WTC11 (cell line): ENCODE data around the gene SERPINE1. TPM values are rescaled to one million over a fixed set of nuclear protein-coding genes. Genes with fewer than 3 reads are reported as not detected.

Experiments
- ATAC-seq: fragments of 200-7000 bp; cut with Tn5 transposase; 2 replicates; pipeline ENCODE4 v1.10.0; 2021; ENCODE audit warnings: mild to moderate bottlenecking, moderate library complexity
- CTCF ChIA-PET: fragments of 300-600 bp; sonication (Branson Sonifier 250); formaldehyde crosslinking; loops from one replicate; lab custom pipeline; 2021; ENCODE audit warnings: antibody characterized with exemption; lab: Charles Lee
- POLR2A ChIA-PET: fragments of 350-600 bp; sonication (Branson Sonifier 250); formaldehyde crosslinking; loops from one replicate; lab custom pipeline; 2021; ENCODE audit warnings: antibody characterized with exemption; lab: Charles Lee
- DNase-seq: peaks from one replicate; pipeline ENCODE4 v3.0.0; 2021; ENCODE audit warnings: low spot score
- H3K27ac Mint-ChIP-seq: 2 replicates; pipeline ENCODE4 v1.8.0; 2021; ENCODE audit warnings: mixed read lengths
- H3K27me3 Mint-ChIP-seq: 2 replicates; pipeline ENCODE4 v1.8.0; 2021; ENCODE audit warnings: low read depth, mild to moderate bottlenecking, moderate library complexity, mixed read lengths
- H3K36me3 Mint-ChIP-seq: 2 replicates; pipeline ENCODE4 v1.8.0; 2021; ENCODE audit warnings: mixed read lengths
- H3K4me1 Mint-ChIP-seq: 2 replicates; pipeline ENCODE4 v1.8.0; 2022; ENCODE audit warnings: mixed read lengths
- H3K4me3 Mint-ChIP-seq: 2 replicates; pipeline ENCODE4 v1.8.0; 2021; ENCODE audit warnings: mild to moderate bottlenecking, moderate library complexity, mixed read lengths
- H3K9me3 Mint-ChIP-seq: 2 replicates; pipeline ENCODE4 v1.8.0; 2021; ENCODE audit warnings: mixed read lengths
- ATF3 ChIP-seq: sonication (generic); formaldehyde crosslinking; conservative IDR thresholded peaks from 2 replicates; pipeline ENCODE4 v1.8.1; 2022; ENCODE audit warnings: mild to moderate bottlenecking, missing genetic modification reagents
- CBFB ChIP-seq: sonication (generic); formaldehyde crosslinking; IDR thresholded peaks from 2 replicates; pipeline ENCODE4 v1.8.1; 2022; ENCODE audit warnings: mild to moderate bottlenecking, low read depth, missing genetic modification reagents
- HMGA2 ChIP-seq: fragments of 250-450 bp; sonication (Bioruptor Pico); IDR thresholded peaks from 2 replicates; pipeline ENCODE4 v1.4.0; 2021; ENCODE audit warnings: mild to moderate bottlenecking, moderate library complexity
- JUN ChIP-seq: sonication (generic); formaldehyde crosslinking; IDR thresholded peaks from 2 replicates; pipeline ENCODE4 v1.8.0; 2023; ENCODE audit warnings: mild to moderate bottlenecking, missing genetic modification reagents
- NR1H2 ChIP-seq: sonication (generic); formaldehyde crosslinking; IDR thresholded peaks from 2 replicates; pipeline ENCODE4 v1.9.0; 2021; ENCODE audit warnings: mild to moderate bottlenecking, moderate library complexity, missing genetic modification reagents
- SOX15 ChIP-seq: fragments of 250-450 bp; sonication (Bioruptor Pico); IDR thresholded peaks from 2 replicates; pipeline ENCODE4 v1.9.0; 2021; ENCODE audit warnings: mild to moderate bottlenecking
- SP1 ChIP-seq: sonication (generic); formaldehyde crosslinking; conservative IDR thresholded peaks from 2 replicates; pipeline ENCODE4 v1.8.1; 2022; ENCODE audit warnings: missing genetic modification reagents
- USF1 ChIP-seq: sonication (generic); formaldehyde crosslinking; IDR thresholded peaks from 2 replicates; pipeline ENCODE4 v1.8.0; 2022; ENCODE audit warnings: mild to moderate bottlenecking, missing genetic modification reagents
- ZBTB21 ChIP-seq: sonication (generic); formaldehyde crosslinking; IDR thresholded peaks from 2 replicates; pipeline ENCODE4 v1.8.1; 2023; ENCODE audit warnings: mild to moderate bottlenecking, missing genetic modification reagents, borderline replicate concordance
- ZNF138 ChIP-seq: sonication (generic); formaldehyde crosslinking; conservative IDR thresholded peaks from 2 replicates; pipeline ENCODE4 v1.8.1; 2022; ENCODE audit warnings: mild to moderate bottlenecking, moderate library complexity, missing genetic modification reagents
- ZNF263 ChIP-seq: sonication (generic); formaldehyde crosslinking; IDR thresholded peaks from 2 replicates; pipeline ENCODE4 v1.8.1; 2022; ENCODE audit warnings: low read depth, mild to moderate bottlenecking, moderate library complexity, missing genetic modification reagents
- ZNF396 ChIP-seq: fragments of 250-450 bp; sonication (Bioruptor Pico); IDR thresholded peaks from 2 replicates; pipeline ENCODE4 v1.8.0; 2021; ENCODE audit warnings: mild to moderate bottlenecking, moderate library complexity, borderline replicate concordance
- ZNF671 ChIP-seq: fragments of 250-450 bp; sonication (Bioruptor Pico); IDR thresholded peaks from 2 replicates; pipeline ENCODE4 v1.8.0; 2021; ENCODE audit warnings: mild to moderate bottlenecking
- total RNA-seq: library from RNA; stranded (reverse); gene quantifications from 3 replicates; pipeline ENCODE4 v1.2.3, GENCODE V29; 2021
- TF ChIP-seq, protein P1 (sequence below): fragments of 250-450 bp; sonication (Bioruptor Pico); IDR thresholded peaks from 2 replicates; pipeline ENCODE4 v1.9.0; 2021; ENCODE audit warnings: mild to moderate bottlenecking, borderline replicate concordance
- TF ChIP-seq, protein P2 (sequence below): fragments of 250-450 bp; sonication (Bioruptor Pico); conservative IDR thresholded peaks from 2 replicates; pipeline ENCODE4 v1.9.0; 2021; ENCODE audit warnings: mild to moderate bottlenecking
- TF ChIP-seq, protein P3 (sequence below): sonication (generic); formaldehyde crosslinking; conservative IDR thresholded peaks from 2 replicates; pipeline ENCODE4 v1.8.1; 2023; ENCODE audit warnings: mild to moderate bottlenecking, low read depth, missing genetic modification reagents, moderate library complexity
- TF ChIP-seq, protein P4 (sequence below): fragments of 250-450 bp; sonication (Bioruptor Pico); IDR thresholded peaks from 2 replicates; pipeline ENCODE4 v1.9.0; 2021; ENCODE audit warnings: mild to moderate bottlenecking

The SERPINE1 gene
- total RNA-seq, 1 experiment from 2014 or later: 2.6 TPM

DNA sequence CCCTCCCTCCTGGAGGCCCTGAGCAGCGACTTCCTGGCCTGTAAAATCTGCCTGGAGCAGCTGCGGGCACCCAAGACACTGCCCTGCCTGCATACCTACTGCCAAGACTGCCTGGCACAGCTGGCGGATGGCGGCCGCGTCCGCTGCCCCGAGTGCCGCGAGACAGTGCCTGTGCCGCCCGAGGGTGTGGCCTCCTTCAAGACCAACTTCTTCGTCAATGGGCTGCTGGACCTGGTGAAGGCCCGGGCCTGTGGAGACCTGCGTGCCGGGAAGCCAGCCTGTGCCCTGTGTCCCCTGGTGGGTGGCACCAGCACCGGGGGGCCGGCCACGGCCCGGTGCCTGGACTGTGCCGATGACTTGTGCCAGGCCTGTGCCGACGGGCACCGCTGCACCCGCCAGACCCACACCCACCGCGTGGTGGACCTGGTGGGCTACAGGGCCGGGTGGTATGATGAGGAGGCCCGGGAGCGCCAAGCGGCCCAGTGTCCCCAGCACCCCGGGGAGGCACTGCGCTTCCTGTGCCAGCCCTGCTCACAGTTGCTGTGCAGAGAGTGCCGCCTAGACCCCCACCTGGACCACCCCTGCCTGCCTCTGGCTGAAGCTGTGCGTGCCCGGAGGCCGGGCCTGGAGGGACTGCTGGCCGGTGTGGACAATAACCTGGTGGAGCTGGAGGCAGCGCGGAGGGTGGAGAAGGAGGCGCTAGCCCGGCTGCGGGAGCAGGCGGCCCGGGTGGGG, 39.4 kb upstream of the SERPINE1 start:
- H3K27ac Mint-ChIP-seq: no peak overlapping the region
- H3K4me3 Mint-ChIP-seq: no peak overlapping the region
- TF ChIP-seq SOX15 (CRISPR knock-in tag) (no peak), ZNF396 (no peak), USF1 (no peak), ZNF263 (CRISPR knock-in tag) (no peak), ZNF671 (no peak), CBFB (CRISPR knock-in tag) (no peak), ZNF138 (no peak), ATF3 (CRISPR knock-in tag) (no peak), ZBTB21 (CRISPR knock-in tag) (no peak)
- TF ChIP-seq, protein P1, sequence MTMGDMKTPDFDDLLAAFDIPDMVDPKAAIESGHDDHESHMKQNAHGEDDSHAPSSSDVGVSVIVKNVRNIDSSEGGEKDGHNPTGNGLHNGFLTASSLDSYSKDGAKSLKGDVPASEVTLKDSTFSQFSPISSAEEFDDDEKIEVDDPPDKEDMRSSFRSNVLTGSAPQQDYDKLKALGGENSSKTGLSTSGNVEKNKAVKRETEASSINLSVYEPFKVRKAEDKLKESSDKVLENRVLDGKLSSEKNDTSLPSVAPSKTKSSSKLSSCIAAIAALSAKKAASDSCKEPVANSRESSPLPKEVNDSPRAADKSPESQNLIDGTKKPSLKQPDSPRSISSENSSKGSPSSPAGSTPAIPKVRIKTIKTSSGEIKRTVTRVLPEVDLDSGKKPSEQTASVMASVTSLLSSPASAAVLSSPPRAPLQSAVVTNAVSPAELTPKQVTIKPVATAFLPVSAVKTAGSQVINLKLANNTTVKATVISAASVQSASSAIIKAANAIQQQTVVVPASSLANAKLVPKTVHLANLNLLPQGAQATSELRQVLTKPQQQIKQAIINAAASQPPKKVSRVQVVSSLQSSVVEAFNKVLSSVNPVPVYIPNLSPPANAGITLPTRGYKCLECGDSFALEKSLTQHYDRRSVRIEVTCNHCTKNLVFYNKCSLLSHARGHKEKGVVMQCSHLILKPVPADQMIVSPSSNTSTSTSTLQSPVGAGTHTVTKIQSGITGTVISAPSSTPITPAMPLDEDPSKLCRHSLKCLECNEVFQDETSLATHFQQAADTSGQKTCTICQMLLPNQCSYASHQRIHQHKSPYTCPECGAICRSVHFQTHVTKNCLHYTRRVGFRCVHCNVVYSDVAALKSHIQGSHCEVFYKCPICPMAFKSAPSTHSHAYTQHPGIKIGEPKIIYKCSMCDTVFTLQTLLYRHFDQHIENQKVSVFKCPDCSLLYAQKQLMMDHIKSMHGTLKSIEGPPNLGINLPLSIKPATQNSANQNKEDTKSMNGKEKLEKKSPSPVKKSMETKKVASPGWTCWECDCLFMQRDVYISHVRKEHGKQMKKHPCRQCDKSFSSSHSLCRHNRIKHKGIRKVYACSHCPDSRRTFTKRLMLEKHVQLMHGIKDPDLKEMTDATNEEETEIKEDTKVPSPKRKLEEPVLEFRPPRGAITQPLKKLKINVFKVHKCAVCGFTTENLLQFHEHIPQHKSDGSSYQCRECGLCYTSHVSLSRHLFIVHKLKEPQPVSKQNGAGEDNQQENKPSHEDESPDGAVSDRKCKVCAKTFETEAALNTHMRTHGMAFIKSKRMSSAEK (CRISPR knock-in tag): no peak
- TF ChIP-seq, protein P2, sequence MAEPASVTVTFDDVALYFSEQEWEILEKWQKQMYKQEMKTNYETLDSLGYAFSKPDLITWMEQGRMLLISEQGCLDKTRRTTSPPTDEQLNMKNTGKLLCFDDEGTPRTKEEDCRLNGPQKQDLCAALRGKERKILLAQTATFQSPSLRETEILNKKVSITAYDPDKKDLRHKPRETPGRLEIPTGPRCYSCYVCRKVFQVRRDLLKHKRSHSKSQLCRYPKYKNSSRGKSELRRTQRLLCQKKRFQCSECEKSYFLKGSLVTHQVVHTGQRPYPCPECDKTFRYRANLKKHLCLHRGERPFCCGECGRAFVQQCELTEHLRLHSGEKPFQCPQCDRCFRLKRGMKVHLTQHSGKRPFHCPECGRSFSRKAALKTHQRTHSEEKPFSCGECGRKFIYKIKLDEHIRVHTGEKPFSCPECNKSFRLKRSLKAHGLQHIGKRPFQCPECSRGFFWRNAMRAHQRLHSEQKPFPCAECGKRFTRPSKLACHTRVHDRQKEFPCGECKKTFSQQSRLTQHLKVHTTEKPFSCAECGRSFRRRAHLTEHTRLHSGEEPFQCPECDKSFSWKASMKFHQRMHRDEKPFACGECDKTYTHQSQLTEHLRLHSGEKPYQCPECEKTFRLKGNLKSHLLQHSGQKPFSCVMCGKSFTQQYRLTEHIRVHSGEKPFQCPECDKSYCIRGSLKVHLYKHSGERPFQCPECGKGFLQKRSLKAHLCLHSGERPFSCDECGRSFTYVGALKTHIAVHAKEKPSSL (CRISPR knock-in tag): no peak
- ChIA-PET CTCF (interaction anchor here (1.9 to 3.1 kb wide), 2 partner anchors 8 to 10 kb away, joined by 13 to 21 read pairs; no protein-coding TSS in a partner anchor), POLR2A (no interaction called here)
- DNase-seq (no peak), ATAC-seq (no peak)
- H3K27me3 Mint-ChIP-seq: no peaks in the 10 kb centered on the region
- peaks cover 18% of the 10 kb centered on the region for H3K36me3 Mint-ChIP-seq
- H3K4me1 Mint-ChIP-seq: peaks cover 13% of the 10 kb centered on the region
- peaks cover 10% of the 10 kb centered on the region for H3K9me3 Mint-ChIP-seq

- no peak for TF ChIP-seq JUN (CRISPR knock-in tag)
- no peak for TF ChIP-seq NR1H2 (CRISPR knock-in tag)
- POLR2A ChIA-PET: no interaction called here
- DNase-seq (no peak), ATAC-seq (no peak)
- CTCF ChIA-PET: interaction anchor here (1.9 kb wide), 1 partner anchor 11 kb away, joined by 13 read pairs; no protein-coding TSS in a partner anchor
- H3K27me3 Mint-ChIP-seq: no peaks in the 10 kb centered on the region
- H3K4me3 Mint-ChIP-seq: no peak overlapping the region
- H3K9me3 Mint-ChIP-seq: peaks cover 10% of the 10 kb centered on the region
- H3K4me1 Mint-ChIP-seq: peaks cover 13% of the 10 kb centered on the region
- peaks cover 23% of the 10 kb centered on the region for H3K36me3 Mint-ChIP-seq
- H3K27ac Mint-ChIP-seq: no peak overlapping the region
Observed at GRCh38 chr7:101088069-101088425, 38.9 kb upstream of the SERPINE1 start.

- Mint-ChIP-seq H3K4me1 (peaks cover 13% of the 10 kb centered on the region), H3K36me3 (peaks cover 23% of the 10 kb centered on the region), H3K9me3 (peaks cover 10% of the 10 kb centered on the region), H3K27me3 (no peaks in the 10 kb centered on the region), H3K27ac (no peak overlapping the region), H3K4me3 (no peak overlapping the region)
- ChIA-PET CTCF (no interaction called here), POLR2A (no interaction called here)
- DNase-seq (no peak), ATAC-seq (no peak)
- TF ChIP-seq ZNF263 (CRISPR knock-in tag): no peak
- TF ChIP-seq, protein P3, sequence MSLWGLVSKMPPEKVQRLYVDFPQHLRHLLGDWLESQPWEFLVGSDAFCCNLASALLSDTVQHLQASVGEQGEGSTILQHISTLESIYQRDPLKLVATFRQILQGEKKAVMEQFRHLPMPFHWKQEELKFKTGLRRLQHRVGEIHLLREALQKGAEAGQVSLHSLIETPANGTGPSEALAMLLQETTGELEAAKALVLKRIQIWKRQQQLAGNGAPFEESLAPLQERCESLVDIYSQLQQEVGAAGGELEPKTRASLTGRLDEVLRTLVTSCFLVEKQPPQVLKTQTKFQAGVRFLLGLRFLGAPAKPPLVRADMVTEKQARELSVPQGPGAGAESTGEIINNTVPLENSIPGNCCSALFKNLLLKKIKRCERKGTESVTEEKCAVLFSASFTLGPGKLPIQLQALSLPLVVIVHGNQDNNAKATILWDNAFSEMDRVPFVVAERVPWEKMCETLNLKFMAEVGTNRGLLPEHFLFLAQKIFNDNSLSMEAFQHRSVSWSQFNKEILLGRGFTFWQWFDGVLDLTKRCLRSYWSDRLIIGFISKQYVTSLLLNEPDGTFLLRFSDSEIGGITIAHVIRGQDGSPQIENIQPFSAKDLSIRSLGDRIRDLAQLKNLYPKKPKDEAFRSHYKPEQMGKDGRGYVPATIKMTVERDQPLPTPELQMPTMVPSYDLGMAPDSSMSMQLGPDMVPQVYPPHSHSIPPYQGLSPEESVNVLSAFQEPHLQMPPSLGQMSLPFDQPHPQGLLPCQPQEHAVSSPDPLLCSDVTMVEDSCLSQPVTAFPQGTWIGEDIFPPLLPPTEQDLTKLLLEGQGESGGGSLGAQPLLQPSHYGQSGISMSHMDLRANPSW (CRISPR knock-in tag): no peak
- TF ChIP-seq, protein P4, sequence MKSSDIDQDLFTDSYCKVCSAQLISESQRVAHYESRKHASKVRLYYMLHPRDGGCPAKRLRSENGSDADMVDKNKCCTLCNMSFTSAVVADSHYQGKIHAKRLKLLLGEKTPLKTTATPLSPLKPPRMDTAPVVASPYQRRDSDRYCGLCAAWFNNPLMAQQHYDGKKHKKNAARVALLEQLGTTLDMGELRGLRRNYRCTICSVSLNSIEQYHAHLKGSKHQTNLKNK (CRISPR knock-in tag): no peak
- no peak for TF ChIP-seq HMGA2 (CRISPR knock-in tag)
- TF ChIP-seq SP1 (CRISPR knock-in tag): no peak
Observed at GRCh38 chr7:101088858-101089529, 37.9 kb upstream of the SERPINE1 start.
